Astrocyte (in vitro differentiated cells and primary cell): ENCODE measurements around the gene NKAIN2. TPM values are rescaled to one million over a fixed set of nuclear protein-coding genes. Genes with fewer than 3 reads are reported as not detected.
A peak's percentile ranks its signal among the peaks of the same experiment; 100 is the strongest.
"Not testable (repeated sequence)": the region's sequence is repeated elsewhere in the genome, so short reads cannot be mapped to it uniquely, and the experiment has no call there.

Source experiments
- DNase-seq: peaks from one replicate; pipeline ENCODE4 v3.0.0-alpha.2; 2010; ENCODE audit warnings: low read depth
- FAIRE-seq: peaks from 2 replicates; lab custom pipeline; 2011; peaks lifted over from hg19 to GRCh38; lab: Jason Lieb, UNC
- H2AFZ ChIP-seq: 2 replicates; pipeline ENCODE4 v1.6.0; 2012; ENCODE audit warnings: low read depth, low read length, inconsistent platforms
- H3K27ac ChIP-seq: 2 replicates; pipeline ENCODE4 v1.5.1; 2011; ENCODE audit warnings: low read depth, low read length, inconsistent platforms
- H3K27me3 ChIP-seq: 2 replicates; pipeline ENCODE4 v1.6.0; 2011; ENCODE audit warnings: low read length, inconsistent platforms; ENCODE audit not compliant: insufficient read depth
- H3K36me3 ChIP-seq: 2 replicates; pipeline ENCODE4 v1.5.1; 2011; ENCODE audit warnings: low read length, inconsistent platforms; ENCODE audit not compliant: insufficient read depth
- H3K4me1 ChIP-seq: 2 replicates; pipeline ENCODE4 v1.5.1; 2011; ENCODE audit warnings: low read length, inconsistent platforms; ENCODE audit not compliant: insufficient read depth
- H3K4me2 ChIP-seq: 2 replicates; pipeline ENCODE4 v1.6.0; 2012; ENCODE audit warnings: low read length, inconsistent platforms
- H3K4me3 ChIP-seq: 2 replicates; pipeline ENCODE4 v1.5.1; 2011; ENCODE audit warnings: low read depth, mild to moderate bottlenecking, low read length, inconsistent platforms; ENCODE audit not compliant: insufficient read depth
- H3K79me2 ChIP-seq: 2 replicates; pipeline ENCODE4 v1.6.0; 2012; ENCODE audit warnings: mild to moderate bottlenecking, low read length, inconsistent platforms; ENCODE audit not compliant: insufficient read depth
- H3K9ac ChIP-seq: 2 replicates; pipeline ENCODE4 v1.6.0; 2012; ENCODE audit warnings: mild to moderate bottlenecking, low read length, inconsistent platforms
- H3K9me3 ChIP-seq: 2 replicates; pipeline ENCODE4 v1.5.1; 2012; ENCODE audit warnings: low read depth, mild to moderate bottlenecking, low read length, inconsistent platforms; ENCODE audit not compliant: insufficient read depth
- H4K20me1 ChIP-seq: 2 replicates; pipeline ENCODE4 v1.6.0; 2012; ENCODE audit warnings: low read length, inconsistent platforms; ENCODE audit not compliant: insufficient read depth
- H3K27ac Mint-ChIP-seq: one replicate; pipeline ENCODE4 v1.8.0; 2021; ENCODE audit warnings: mild to moderate bottlenecking, mixed read lengths; ENCODE audit not compliant: unreplicated experiment
- H3K27me3 Mint-ChIP-seq: one replicate; pipeline ENCODE4 v1.8.0; 2021; ENCODE audit warnings: low read depth, mixed read lengths; ENCODE audit not compliant: unreplicated experiment
- H3K36me3 Mint-ChIP-seq: one replicate; pipeline ENCODE4 v1.8.0; 2021; ENCODE audit warnings: low read depth, mixed read lengths; ENCODE audit not compliant: unreplicated experiment
- H3K4me1 Mint-ChIP-seq: one replicate; pipeline ENCODE4 v1.8.0; 2021; ENCODE audit warnings: low read depth, mixed read lengths; ENCODE audit not compliant: unreplicated experiment
- H3K4me3 Mint-ChIP-seq: one replicate; pipeline ENCODE4 v1.8.0; 2021; ENCODE audit warnings: mild to moderate bottlenecking, moderate library complexity, mixed read lengths; ENCODE audit not compliant: unreplicated experiment
- H3K9me3 Mint-ChIP-seq: one replicate; pipeline ENCODE4 v1.8.0; 2021; ENCODE audit warnings: mild to moderate bottlenecking, mixed read lengths; ENCODE audit not compliant: unreplicated experiment
- EZH2 ChIP-seq: IDR thresholded peaks from 2 replicates; pipeline ENCODE4 v1.6.1; 2012; ENCODE audit warnings: mild to moderate bottlenecking, low read length, inconsistent platforms; ENCODE audit not compliant: insufficient read depth
- total RNA-seq: library from RNA; stranded (reverse); gene quantifications from 2 replicates; pipeline ENCODE4 v1.2.1, GENCODE V29; 2021
- TF ChIP-seq, protein P1 (sequence below): IDR thresholded peaks from 2 replicates; pipeline ENCODE4 v1.5.1; 2011; ENCODE audit warnings: low read depth, mild to moderate bottlenecking, inconsistent platforms, low read length, moderate library complexity; ENCODE audit not compliant: insufficient read depth

NKAIN2 gene
- total RNA-seq, 1 donor from 2014 or later = 0.07 TPM

DNA sequence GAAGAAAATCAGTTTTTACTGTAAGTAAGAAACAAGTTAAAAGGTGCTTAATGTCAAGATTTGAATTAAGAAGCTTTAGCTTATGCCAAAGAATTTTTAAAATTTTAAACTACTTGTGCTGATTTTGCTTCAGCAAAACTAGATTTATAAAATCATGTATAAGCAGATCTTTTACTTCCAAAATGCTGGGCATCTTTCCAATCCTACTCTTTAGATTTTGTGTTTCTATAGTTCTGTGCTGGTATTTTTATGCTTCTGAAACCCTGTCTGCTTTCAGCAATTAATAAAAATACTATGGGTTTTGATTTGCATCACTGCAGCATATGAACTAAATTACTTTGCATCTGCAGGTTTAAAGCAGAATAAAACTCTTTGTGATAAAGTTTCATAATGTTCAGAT is 920.0 kb downstream of the NKAIN2 start:
- Mint-ChIP-seq H3K4me3 (no peak overlapping the region), H3K9me3 (no peaks in the 10 kb centered on the region), H3K36me3 (no peaks in the 10 kb centered on the region), H3K27me3 (no peaks in the 10 kb centered on the region), H3K4me1 (no peaks in the 10 kb centered on the region), H3K27ac (no peak overlapping the region)
- Histone ChIP-seq H3K4me2 (no peak overlapping the region), H3K36me3 (no peaks in the 10 kb centered on the region), H3K4me1 (no peaks in the 10 kb centered on the region), H3K79me2 (no peaks in the 10 kb centered on the region), H3K9ac (no peak overlapping the region), H3K9me3 (no peaks in the 10 kb centered on the region), H4K20me1 (no peaks in the 10 kb centered on the region), H3K4me3 (no peak overlapping the region), H3K27ac (no peak overlapping the region), H2AFZ (no peak overlapping the region), H3K27me3 (no peaks in the 10 kb centered on the region)
- no peak for DNase-seq
- FAIRE-seq = no peak
- TF ChIP-seq, protein P1, sequence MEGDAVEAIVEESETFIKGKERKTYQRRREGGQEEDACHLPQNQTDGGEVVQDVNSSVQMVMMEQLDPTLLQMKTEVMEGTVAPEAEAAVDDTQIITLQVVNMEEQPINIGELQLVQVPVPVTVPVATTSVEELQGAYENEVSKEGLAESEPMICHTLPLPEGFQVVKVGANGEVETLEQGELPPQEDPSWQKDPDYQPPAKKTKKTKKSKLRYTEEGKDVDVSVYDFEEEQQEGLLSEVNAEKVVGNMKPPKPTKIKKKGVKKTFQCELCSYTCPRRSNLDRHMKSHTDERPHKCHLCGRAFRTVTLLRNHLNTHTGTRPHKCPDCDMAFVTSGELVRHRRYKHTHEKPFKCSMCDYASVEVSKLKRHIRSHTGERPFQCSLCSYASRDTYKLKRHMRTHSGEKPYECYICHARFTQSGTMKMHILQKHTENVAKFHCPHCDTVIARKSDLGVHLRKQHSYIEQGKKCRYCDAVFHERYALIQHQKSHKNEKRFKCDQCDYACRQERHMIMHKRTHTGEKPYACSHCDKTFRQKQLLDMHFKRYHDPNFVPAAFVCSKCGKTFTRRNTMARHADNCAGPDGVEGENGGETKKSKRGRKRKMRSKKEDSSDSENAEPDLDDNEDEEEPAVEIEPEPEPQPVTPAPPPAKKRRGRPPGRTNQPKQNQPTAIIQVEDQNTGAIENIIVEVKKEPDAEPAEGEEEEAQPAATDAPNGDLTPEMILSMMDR = no peak
- TF ChIP-seq EZH2 = no peak

DNA sequence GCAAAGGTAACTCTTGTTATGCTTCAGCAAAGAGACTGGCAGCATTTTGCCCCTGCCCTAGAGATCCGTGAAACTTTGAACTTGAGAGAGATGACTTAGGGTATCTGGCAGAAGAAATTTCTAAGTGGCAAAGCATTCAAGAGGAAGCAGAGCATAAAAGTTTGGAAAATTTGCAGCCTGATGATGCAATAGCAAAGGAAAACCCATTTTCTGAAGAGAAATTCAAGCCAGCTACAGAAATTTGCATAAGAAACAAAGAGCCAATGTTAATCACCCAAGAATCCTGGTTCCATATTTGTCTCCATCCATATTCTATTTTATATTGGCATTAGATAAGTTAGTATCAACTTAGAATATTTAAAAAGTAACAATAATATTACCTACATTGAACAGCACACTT is 934.1 kb downstream of the NKAIN2 start:
- H3K27me3 Mint-ChIP-seq, H3K36me3 Mint-ChIP-seq, H2AFZ ChIP-seq, H3K4me2 ChIP-seq, H3K4me3 ChIP-seq, H3K4me1 ChIP-seq, H4K20me1 ChIP-seq, H3K27me3 ChIP-seq, H3K27ac ChIP-seq, H3K9ac ChIP-seq, FAIRE-seq, H3K4me3 Mint-ChIP-seq, H3K4me1 Mint-ChIP-seq, H3K36me3 ChIP-seq, DNase-seq, H3K9me3 Mint-ChIP-seq, H3K27ac Mint-ChIP-seq, H3K9me3 ChIP-seq, H3K79me2 ChIP-seq: not testable (repeated sequence)

DNA sequence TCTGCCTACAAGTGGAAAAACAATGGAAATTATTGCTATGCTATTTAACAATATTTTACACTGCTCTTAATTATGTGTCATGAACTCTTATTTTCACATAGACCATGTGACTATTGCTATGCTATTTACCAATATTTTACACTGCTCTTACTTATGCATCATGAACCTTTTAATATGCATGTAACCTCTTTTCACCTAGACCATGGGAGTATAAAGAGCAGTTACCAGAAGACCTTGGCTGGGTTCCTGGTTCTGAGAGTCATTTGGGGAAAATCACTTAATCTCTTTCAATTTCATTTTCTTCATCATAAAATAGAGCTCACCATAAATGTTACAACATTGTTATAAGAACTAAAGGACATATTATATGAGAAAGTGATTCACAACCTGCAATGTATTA is 934.8 kb downstream of the NKAIN2 start:
- peaks cover 4% of the 10 kb centered on the region for H3K4me1 ChIP-seq
- no peaks in the 10 kb centered on the region for H3K9me3 ChIP-seq
- Mint-ChIP-seq H3K9me3 (no peaks in the 10 kb centered on the region), H3K4me1 (no peaks in the 10 kb centered on the region), H3K27ac (no peak overlapping the region), H3K4me3 (no peak overlapping the region), H3K27me3 (no peaks in the 10 kb centered on the region), H3K36me3 (no peaks in the 10 kb centered on the region)
- TF ChIP-seq, protein P1 = no peak
- TF ChIP-seq EZH2 = no peak
- no peak overlapping the region for H2AFZ ChIP-seq
- H3K79me2 ChIP-seq = no peaks in the 10 kb centered on the region
- DNase-seq (peak; percentile 22), FAIRE-seq (no peak)
- no peaks in the 10 kb centered on the region for H4K20me1 ChIP-seq
- H3K9ac ChIP-seq = no peak overlapping the region
- H3K36me3 ChIP-seq = no peaks in the 10 kb centered on the region
- H3K4me2 ChIP-seq = no peak overlapping the region
- H3K27me3 ChIP-seq = no peaks in the 10 kb centered on the region
- H3K27ac ChIP-seq = no peak overlapping the region
- no peak overlapping the region for H3K4me3 ChIP-seq
